Loucy (cell line): ENCODE results near the gene C14orf119.

Experiments used
- CTCF ChIP-seq: fragments of 200-600 bp; sonication (generic); conservative IDR thresholded peaks from 2 replicates; pipeline ENCODE4 v1.5.1; 2014; ENCODE audit warnings: mild to moderate bottlenecking, antibody characterized with exemption, low read length
- EZH2phosphoT487 ChIP-seq: fragments of 200-600 bp; IDR thresholded peaks from 2 replicates; pipeline ENCODE4 v1.6.1; 2018; ENCODE audit warnings: antibody characterized with exemption, mild to moderate bottlenecking, moderate library complexity, borderline replicate concordance

- TF ChIP-seq CTCF, result no peak
- TF ChIP-seq EZH2phosphoT487, result no peak
Observed at GRCh38 chr14:23105348-23105824, 10.1 kb downstream of the C14orf119 start.
